8988T (cell line): ENCODE measurements around the gene SNUPN.
"Not testable (repeated sequence)": the region's sequence is repeated elsewhere in the genome, so short reads cannot be mapped to it uniquely, and the experiment has no call there.

ENCODE experiments used
- DNase-seq: peaks from one replicate; pipeline ENCODE4 v3.0.0; 2011

The SNUPN gene

DNA sequence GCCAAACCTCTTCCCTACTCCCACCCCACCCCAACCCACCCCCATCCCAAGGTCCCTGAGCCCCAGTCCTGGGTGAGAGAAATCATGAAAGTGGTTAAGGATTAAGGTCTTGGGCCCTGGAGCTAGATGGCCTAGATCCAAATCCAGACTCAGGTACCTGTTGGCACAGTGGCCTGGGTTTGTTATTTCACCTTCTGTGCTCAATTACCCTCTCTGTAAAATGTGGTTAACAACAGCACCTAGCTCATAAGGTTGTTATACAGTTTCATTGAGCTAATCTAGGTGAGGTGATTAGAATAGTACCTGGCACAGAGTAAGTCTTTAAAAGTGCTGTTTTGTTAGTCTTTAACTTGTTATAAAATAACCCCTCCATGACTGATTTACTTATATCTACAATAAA is 6.4 kb upstream of the SNUPN start:
- DNase-seq: no peak

DNA sequence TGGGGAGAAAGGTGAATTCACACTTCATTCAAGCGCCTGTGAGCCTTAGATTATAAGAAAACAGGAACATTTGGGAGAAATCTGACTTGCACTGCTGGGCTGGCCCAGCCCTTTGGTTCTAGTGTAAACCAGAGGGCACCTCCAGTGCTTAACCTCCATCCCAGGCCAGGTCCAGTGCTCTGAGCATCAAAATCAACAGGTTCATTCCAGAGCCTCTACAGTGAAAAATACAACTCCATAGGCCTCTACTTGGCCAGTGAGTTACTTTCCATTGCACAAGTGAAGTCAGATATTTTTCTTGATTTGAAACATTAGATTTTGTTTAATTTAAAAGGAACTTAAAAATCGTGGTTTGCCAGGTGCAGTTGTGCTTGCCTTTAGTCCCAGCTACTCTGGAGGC is 3.0 kb downstream of the SNUPN start:
- DNase-seq: no peak

- no peak for DNase-seq
These were observed 4.6 kb downstream of the SNUPN start for GRCh38 chr15:75620841-75621391.

DNA sequence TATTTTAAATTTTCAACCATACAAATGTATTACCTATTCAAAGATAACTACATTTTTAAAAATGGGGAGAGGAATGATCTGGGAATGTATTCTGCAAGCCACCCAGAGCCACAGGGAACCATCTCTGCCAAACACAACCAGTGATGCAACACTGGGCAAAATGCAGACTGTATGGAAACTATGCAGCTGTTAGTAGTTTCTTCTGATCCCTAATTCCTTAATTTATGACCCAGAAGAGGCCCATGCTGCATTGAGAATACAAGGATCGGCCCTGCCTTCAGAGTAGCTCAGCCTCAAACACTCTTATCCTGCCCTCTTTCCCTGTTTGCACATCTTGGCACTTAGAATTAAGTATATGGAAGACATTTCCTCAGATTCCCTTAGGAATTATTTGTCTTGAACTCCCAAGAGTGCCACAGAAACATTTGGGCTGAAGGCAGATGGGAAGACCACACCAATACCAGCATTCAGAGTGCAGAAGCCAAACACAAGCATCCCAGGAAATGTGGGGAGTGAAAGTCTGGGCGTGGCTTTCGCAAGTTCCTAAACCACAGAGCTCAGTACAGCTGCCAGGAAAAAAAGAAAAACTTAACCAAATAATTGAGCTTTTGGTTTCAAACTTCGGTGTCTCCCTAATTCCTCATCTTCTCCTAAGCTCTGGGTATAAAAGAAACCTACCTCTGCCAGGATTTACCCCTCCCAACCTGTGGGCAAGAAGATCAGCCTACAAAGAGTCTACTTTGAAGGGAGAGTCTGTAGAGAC is 5.3 kb downstream of the SNUPN start:
- no peak for DNase-seq

DNA sequence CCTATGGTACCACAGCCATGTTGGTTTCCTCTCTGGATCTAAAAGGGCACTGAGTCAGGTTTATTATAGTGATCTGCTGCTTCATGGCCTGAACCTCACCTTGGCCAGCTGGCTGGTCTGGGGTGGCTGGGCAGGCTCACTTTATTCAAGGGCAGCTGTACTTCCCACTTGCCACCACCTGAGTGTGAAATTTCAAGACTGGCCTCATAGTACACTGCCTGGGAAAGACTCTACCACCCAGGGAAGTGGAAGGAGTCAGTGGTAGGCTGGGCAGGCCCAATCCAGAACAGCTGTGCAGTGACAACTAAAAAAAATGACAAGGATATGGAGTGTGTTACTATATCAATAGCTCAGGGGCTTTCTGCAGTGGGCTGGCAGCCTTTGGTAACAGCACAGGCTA is 8.8 kb downstream of the SNUPN start:
- no peak for DNase-seq

GRCh38 chr15:75606711-75607699 is 18.5 kb downstream of the SNUPN start:
- no peak for DNase-seq

DNA sequence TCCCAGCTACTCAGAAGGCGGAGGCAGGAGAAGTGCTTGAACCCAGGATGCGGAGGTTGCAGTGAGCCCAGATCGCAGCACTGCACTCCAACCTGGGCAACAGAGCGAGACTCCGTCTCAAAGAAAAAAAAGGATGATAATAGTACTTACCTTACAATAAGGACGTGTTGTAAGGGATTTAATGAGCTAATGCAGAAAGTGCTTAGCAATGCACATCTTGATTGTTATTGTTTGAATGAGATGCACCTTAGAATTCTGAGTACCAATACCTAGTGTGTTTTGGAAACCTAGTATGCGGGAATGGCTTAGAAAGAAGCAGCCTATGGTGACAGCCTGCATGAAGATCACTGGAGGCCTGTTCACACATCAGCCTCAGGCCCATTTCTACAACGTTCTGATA is 19.5 kb downstream of the SNUPN start:
- no peak for DNase-seq

DNA sequence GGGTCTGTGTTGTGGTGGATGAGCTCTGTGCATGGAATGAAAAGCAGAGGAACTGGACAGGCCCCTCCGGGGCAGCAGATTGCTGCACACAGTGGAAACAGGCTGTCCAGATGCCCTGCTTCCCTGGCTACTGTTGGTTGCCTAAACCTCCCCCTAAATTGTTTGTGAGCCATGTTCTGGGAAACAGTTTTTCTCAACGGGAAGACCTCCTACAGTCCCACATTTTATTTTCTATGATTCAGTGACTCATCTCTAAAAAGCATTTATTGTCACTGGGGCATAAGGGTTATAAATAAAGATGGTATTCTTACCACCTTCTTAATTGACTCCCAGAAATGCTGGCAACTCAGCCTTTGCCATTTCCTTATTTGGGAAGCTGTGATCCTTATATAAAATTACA is 26.1 kb downstream of the SNUPN start:
- no peak for DNase-seq

GRCh38 chr15:75598361-75598760 is 27.2 kb downstream of the SNUPN start:
- DNase-seq: no peak

GRCh38 chr15:75597667-75598341 is 27.7 kb downstream of the SNUPN start:
- DNase-seq: no peak

GRCh38 chr15:75596703-75597345 is 28.7 kb downstream of the SNUPN start:
- DNase-seq: no peak

GRCh38 chr15:75594276-75594675 is 31.2 kb downstream of the SNUPN start:
- DNase-seq: no peak

- no peak for DNase-seq
These were observed 33.7 kb downstream of the SNUPN start for GRCh38 chr15:75591655-75592364.

DNA sequence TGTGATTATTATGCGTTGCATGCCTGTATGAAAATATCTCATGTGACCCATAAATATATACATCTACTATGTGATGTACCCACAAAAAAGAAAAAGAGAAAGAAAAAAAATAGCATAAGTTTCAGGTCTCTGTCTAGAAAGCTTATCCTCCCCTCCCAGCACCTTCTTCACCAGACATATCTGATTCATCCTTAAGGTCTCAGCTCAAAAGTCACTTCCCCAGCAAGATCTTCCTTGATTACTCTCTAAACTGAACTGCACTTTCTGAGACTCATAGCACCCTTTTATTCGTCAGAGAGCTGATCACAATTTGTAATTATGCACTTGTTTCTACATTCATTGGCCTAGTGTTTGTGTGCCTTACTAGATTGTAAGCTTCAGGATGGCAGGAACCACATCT is 35.3 kb downstream of the SNUPN start:
- DNase-seq: no peak

- DNase-seq: no peak
These were observed 36.5 kb downstream of the SNUPN start for GRCh38 chr15:75589071-75589470.

DNA sequence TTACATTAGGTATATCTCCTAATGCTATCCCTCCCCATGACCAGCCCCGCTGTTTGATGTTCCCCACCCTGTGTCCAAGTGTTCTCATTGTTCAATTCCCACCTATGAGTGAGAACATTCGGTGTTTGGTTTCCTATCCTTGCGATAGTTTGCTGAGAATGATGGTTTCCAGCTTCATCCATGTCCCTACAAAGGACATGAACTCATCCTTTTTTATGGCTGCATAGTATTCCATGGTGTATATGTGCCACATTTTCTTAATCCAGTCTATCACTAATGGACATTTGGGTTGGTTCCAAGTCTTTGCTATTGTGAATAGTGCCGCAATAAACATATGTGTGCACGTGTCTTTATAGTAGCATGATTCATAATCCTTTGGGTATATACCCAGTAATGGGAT is 39.1 kb downstream of the SNUPN start:
- DNase-seq: not testable (repeated sequence)

DNA sequence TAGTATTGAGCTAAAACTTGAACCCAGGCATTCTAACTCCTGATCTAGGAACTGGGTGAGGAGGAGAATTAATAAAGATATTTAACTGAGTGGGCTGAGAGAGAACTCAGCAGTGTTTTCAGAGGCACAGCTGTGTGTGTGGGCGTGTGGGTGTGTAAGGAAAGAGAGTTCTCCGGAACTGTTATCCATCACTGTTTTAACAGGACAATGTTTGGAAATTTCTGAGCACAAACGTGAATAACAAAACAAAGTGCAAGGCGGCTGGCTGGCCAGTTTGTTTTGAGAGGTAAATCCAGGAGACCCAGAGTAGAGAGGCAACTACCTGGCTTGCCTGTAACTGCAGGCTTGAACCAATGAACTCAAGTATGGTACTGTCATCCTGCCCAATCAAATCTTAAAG is 41.4 kb downstream of the SNUPN start:
- DNase-seq: no peak

DNA sequence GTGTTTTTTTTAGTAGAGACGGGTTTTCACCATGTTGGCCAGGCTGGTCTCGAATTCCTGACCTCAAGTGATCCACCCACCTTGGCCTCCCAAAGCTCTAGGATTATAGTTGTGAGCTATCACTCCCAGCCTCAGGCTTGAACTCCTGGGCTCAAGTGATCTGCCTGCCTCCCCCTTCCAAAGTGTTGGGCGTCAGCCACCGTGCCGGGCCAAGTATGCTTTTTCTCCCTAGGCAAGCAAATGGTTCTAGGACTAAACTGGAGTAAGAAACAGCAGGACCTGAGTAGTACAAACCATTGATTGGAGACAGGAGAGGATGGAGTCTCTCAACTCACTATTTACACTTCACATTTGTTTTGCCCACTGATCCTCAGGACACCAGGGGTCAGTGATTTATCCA is 41.8 kb downstream of the SNUPN start:
- DNase-seq: no peak

DNA sequence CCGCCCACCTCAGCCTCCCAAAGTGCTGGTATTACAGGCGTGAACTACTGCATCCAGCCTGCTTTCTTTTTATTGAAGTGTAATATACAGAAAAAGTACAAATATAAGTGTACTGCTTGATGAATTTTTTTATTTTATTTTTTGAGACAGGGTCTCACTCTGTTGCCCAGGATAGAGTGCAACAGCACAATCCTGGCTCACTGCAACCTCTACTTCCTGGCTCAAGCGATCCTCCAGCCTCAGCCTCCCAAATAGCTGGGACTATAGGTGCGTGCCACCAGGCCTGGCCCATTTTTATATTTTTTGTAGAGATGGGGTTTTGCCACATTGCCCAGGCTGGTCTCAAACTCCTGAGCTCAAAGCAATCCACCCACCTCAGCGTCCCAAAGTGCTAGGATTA is 42.6 kb downstream of the SNUPN start:
- DNase-seq: not testable (repeated sequence)

DNA sequence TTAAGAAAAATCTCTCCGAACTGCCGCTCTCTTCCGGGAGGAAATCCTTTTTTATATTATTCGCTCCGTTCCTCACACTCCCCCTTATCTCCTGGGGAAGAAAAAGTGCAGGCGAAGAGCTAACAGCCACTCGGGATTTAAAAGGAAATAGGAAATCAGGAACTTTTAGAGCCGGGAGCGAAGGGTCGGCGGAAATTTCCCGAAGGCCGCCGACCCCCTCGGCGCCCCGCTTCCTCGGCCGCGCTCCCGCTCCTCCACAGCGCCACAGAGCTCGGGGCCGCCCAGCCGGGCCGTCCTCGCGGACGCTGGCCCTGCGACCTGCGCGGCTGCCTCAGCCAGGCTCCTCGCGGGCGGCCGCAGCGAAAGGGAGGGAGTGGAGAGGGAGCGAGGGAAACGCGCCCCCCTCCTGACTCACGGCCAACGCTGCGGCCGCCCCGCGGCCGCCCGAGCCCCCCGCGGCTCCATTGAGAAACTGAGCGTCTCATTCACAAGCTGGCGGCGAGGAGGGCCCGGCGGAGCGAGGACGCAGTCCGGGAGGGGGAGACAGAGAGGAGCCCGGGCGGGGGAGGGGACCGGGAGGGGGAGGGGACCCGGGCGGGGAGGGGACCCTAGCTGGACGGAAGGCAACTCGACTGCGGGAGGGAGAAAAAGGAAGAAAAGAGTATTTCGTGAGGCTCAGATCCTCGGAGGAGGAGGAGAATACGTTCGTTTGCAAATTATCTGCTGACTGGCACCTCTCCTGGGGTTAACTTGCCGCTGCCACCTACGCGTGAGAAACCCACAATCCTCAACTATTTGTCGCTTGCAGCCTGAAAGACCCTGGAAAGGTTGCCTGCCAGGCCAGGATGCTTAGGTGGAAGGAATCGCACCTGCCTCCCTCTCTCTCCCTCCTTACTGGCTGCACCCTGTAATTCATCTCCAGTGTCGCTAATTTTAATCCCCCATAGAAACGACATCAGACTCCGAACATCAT is 46.3 kb downstream of the SNUPN start, which contains the start of gene PTPN9:
TSS of gene PTPN9 (minus strand) at position 368 of the 973 bp plus-strand sequence. CDS start 539 bp downstream, outside the sequence.
- peak; percentile 46 for DNase-seq
